Measurements from ENCODE around the gene USP11.
A peak's percentile ranks its signal among the peaks of the same experiment; 100 is the strongest.

The USP11 gene

GRCh38 chrX:47214435-47215077, 18.3 kb upstream of the USP11 start:
- Histone ChIP-seq H3K27ac (no peak overlapping the region), H3K9me3 (ENCODE audit: severe bottlenecking) (no peaks in the 10 kb centered on the region), H3K36me3 (peaks cover 73% of the 10 kb centered on the region), H3K4me3 (ENCODE audit: low read depth, low read length) (no peak overlapping the region), H3K27me3 (ENCODE audit: insufficient read depth, low read depth, severe bottlenecking) (no peaks in the 10 kb centered on the region)
- TF ChIP-seq CTCF (IDR thresholded peaks at IDR 0.05; ENCODE audit: low read depth, low read length): no peak
- DNase-seq: no peak

- no peak for DNase-seq
- Histone ChIP-seq H3K9me3 (ENCODE audit: severe bottlenecking) (no peaks in the 10 kb centered on the region), H3K27ac (peak overlapping the region; percentile 73; the same call in 1 of the 2 replicates), H3K27me3 (ENCODE audit: insufficient read depth, low read depth, severe bottlenecking) (no peaks in the 10 kb centered on the region), H3K36me3 (peaks cover 65% of the 10 kb centered on the region), H3K4me3 (ENCODE audit: low read depth, low read length) (no peak overlapping the region)
- no peak for TF ChIP-seq CTCF (IDR thresholded peaks at IDR 0.05; ENCODE audit: low read depth, low read length)
Measured at GRCh38 chrX:47215291-47215900, 17.4 kb upstream of the USP11 start.

- Histone ChIP-seq H3K4me3 (ENCODE audit: low read depth, low read length) (no peak overlapping the region), H3K9me3 (ENCODE audit: severe bottlenecking) (no peaks in the 10 kb centered on the region), H3K27me3 (ENCODE audit: insufficient read depth, low read depth, severe bottlenecking) (no peaks in the 10 kb centered on the region), H3K36me3 (peaks cover 62% of the 10 kb centered on the region), H3K27ac (peak overlapping the region; percentile 73)
- DNase-seq: peak; percentile 40
- no peak for TF ChIP-seq CTCF (IDR thresholded peaks at IDR 0.05; ENCODE audit: low read depth, low read length)
Measured at GRCh38 chrX:47216393-47216925, 16.4 kb upstream of the USP11 start.

GRCh38 chrX:47217121-47217851, 15.5 kb upstream of the USP11 start:
- Histone ChIP-seq H3K27me3 (ENCODE audit: insufficient read depth, low read depth, severe bottlenecking) (no peaks in the 10 kb centered on the region), H3K9me3 (ENCODE audit: severe bottlenecking) (no peaks in the 10 kb centered on the region), H3K4me3 (ENCODE audit: low read depth, low read length) (peak overlapping the region; percentile 29), H3K36me3 (peaks cover 63% of the 10 kb centered on the region), H3K27ac (peak overlapping the region; percentile 73)
- no peak for DNase-seq
- TF ChIP-seq CTCF (IDR thresholded peaks at IDR 0.05; ENCODE audit: low read depth, low read length): no peak

GRCh38 chrX:47217852-47218279, 14.9 kb upstream of the USP11 start:
- Histone ChIP-seq H3K27me3 (ENCODE audit: insufficient read depth, low read depth, severe bottlenecking) (no peaks in the 10 kb centered on the region), H3K9me3 (ENCODE audit: severe bottlenecking) (no peaks in the 10 kb centered on the region), H3K4me3 (ENCODE audit: low read depth, low read length) (peak overlapping the region; percentile 84), H3K36me3 (peaks cover 58% of the 10 kb centered on the region), H3K27ac (peak overlapping the region; percentile 98)
- TF ChIP-seq CTCF (IDR thresholded peaks at IDR 0.05; ENCODE audit: low read depth, low read length): no peak
- DNase-seq: peak; percentile 99
